Astrocyte (in vitro differentiated cells and primary cell): ENCODE measurements around the gene PTK6.

Source experiments
- EZH2 ChIP-seq: IDR thresholded peaks from 2 replicates; pipeline ENCODE4 v1.6.1; 2012; ENCODE audit warnings: mild to moderate bottlenecking, low read length, inconsistent platforms; ENCODE audit not compliant: insufficient read depth
- TF ChIP-seq, protein P1 (sequence below): IDR thresholded peaks from 2 replicates; pipeline ENCODE4 v1.5.1; 2011; ENCODE audit warnings: low read depth, mild to moderate bottlenecking, inconsistent platforms, low read length, moderate library complexity; ENCODE audit not compliant: insufficient read depth

DNA sequence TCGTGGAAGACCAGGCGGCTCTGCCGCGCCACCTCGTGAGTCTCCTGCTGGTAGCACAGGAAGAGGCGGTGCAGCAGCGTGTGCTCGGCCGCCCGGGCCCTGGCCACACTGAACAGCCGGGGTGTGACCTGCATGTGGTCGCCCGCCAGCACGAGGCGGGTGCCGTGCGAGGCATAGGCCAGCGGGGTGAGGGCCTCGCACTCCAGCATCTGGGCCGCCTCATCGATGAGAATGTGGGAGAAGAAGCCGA is 29.9 kb upstream of the PTK6 start:
- TF ChIP-seq, protein P1, sequence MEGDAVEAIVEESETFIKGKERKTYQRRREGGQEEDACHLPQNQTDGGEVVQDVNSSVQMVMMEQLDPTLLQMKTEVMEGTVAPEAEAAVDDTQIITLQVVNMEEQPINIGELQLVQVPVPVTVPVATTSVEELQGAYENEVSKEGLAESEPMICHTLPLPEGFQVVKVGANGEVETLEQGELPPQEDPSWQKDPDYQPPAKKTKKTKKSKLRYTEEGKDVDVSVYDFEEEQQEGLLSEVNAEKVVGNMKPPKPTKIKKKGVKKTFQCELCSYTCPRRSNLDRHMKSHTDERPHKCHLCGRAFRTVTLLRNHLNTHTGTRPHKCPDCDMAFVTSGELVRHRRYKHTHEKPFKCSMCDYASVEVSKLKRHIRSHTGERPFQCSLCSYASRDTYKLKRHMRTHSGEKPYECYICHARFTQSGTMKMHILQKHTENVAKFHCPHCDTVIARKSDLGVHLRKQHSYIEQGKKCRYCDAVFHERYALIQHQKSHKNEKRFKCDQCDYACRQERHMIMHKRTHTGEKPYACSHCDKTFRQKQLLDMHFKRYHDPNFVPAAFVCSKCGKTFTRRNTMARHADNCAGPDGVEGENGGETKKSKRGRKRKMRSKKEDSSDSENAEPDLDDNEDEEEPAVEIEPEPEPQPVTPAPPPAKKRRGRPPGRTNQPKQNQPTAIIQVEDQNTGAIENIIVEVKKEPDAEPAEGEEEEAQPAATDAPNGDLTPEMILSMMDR = no peak
- TF ChIP-seq EZH2 = no peak
